Spinal cord (tissue), 10 donors: ENCODE measurements around the gene PIGC. TPM values are rescaled to one million over a fixed set of nuclear protein-coding genes. Genes with fewer than 3 reads are reported as not detected.
A peak's percentile ranks its signal among the peaks of the same experiment; 100 is the strongest.

ENCODE experiments used
- DNase-seq, 6 donors: peaks; one replicate each; pipeline versions ENCODE4 v3.0.0 to v3.0.0-alpha.2; 2013 to 2015; ENCODE audit warnings: low spot score in 6 of 6, low read depth in 4 of 6
- H3K27ac ChIP-seq: one replicate; pipeline ENCODE4 v1.5.1; 2013; ENCODE audit warnings: low read depth, low read length, control low read depth
- H3K27me3 ChIP-seq: one replicate; pipeline ENCODE4 v1.6.1; 2013; ENCODE audit warnings: low read length; ENCODE audit not compliant: control insufficient read depth, insufficient read depth
- H3K36me3 ChIP-seq: one replicate; pipeline ENCODE4 v1.6.1; 2013; ENCODE audit warnings: low read length; ENCODE audit not compliant: control insufficient read depth, insufficient read depth
- H3K4me1 ChIP-seq: one replicate; pipeline ENCODE4 v1.6.1; 2013; ENCODE audit warnings: low read length; ENCODE audit not compliant: control insufficient read depth, insufficient read depth
- H3K4me3 ChIP-seq: one replicate; pipeline ENCODE4 v1.5.1; 2013; ENCODE audit warnings: low read depth, low read length, control low read depth
- H3K9me3 ChIP-seq: one replicate; pipeline ENCODE4 v1.6.1; 2013; ENCODE audit warnings: low read length; ENCODE audit not compliant: control insufficient read depth, insufficient read depth
- WGBS: methylation state at CpG from one replicate; pipeline ENCODE4 v1.1.5; 2013; ENCODE audit warnings: missing lambda C conversion rate; ENCODE audit not compliant: insufficient coverage; 5-methylcytosine and 5-hydroxymethylcytosine counted together
- polyA plus RNA-seq, 2 donors: library from polyadenylated mRNA; unstranded; fragments of 120-200 nt; gene quantifications; one replicate each; pipeline ENCODE4 v1.2.1, GENCODE V29; 2013; ENCODE audit not compliant: insufficient read length in 2 of 2
- total RNA-seq, 2 donors: library from RNA; depleted of rRNA in 1 of 2; stranded (reverse); fragments of 120-200 nt in 1 of 2; fragments of >200 nt in 1 of 2; gene quantifications; one replicate each; pipeline versions ENCODE4 v1.2.3 to v1.2.4, GENCODE V29; 2013 to 2014
- donor health status: healthy.

PIGC gene
- total and polyA plus RNA-seq, 4 donors = 32.8 to 43.6 (median 37.1) TPM

- no peaks in the 10 kb centered on the region for H3K9me3 ChIP-seq
- no peak overlapping the region for H3K4me3 ChIP-seq
- H3K36me3 ChIP-seq = peaks cover 3% of the 10 kb centered on the region
- no peaks in the 10 kb centered on the region for H3K27me3 ChIP-seq
- no peak for DNase-seq
- H3K27ac ChIP-seq = peak overlapping the region; percentile 85
- peaks cover 7% of the 10 kb centered on the region for H3K4me1 ChIP-seq
- WGBS = no CpG with 5 or more reads among the region's 2 CpGs
Measured at GRCh38 chr1:172397633-172398032, 46.2 kb downstream of the PIGC start.

DNA sequence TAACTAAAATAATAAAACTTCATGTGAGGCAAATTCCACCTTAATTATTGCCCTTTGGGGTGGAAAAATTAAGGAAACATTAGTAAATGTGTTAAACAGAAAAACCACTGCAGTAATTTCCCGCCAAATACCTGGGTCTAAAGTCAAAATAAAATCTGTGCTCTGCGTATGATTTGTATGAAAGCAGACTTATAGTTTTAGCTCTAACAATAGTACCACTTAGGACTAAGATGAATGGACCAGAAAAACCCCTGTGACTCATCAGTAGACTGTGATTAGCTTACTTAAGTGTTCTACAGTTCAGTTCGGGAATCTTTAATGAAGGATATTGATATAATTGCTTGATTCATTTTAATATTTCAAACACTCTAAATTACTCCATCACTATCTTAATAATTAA, 46.6 kb downstream of the PIGC start:
- Histone ChIP-seq H3K27me3 (no peaks in the 10 kb centered on the region), H3K4me1 (peaks cover 7% of the 10 kb centered on the region), H3K36me3 (peaks cover 3% of the 10 kb centered on the region), H3K9me3 (no peaks in the 10 kb centered on the region), H3K4me3 (no peak overlapping the region), H3K27ac (peak overlapping the region; percentile 10)
- no CpG with 5 or more reads among the region's 3 CpGs for WGBS
- DNase-seq = peak in 1 of 6 donors; percentile 25

- Histone ChIP-seq H3K9me3 (no peaks in the 10 kb centered on the region), H3K27me3 (no peaks in the 10 kb centered on the region), H3K36me3 (peaks cover 3% of the 10 kb centered on the region), H3K4me3 (no peak overlapping the region), H3K27ac (no peak overlapping the region), H3K4me1 (peaks cover 7% of the 10 kb centered on the region)
- no CpG with 5 or more reads among the region's 3 CpGs for WGBS
- peak in 1 of 6 donors; percentile 72 for DNase-seq
Measured at GRCh38 chr1:172395576-172395975, 48.3 kb downstream of the PIGC start.

DNA sequence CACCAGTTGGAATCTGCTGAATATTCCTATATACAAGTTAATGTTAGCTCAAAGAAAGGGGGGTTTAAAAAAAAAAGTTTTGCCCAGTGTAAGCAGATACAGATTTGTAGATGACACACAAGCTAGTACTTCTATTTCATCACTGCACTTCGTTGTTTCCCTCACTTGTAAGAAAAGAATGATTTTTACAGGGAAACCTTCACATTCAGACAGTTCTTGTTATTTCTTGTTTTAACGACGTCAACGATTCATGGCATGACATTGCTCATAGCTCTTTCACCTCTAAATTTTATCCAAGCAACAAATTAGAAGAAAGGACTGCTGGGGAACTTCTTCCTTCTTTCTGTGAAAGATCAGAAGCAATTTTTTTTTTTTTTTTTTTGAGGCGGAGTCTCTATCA, 49.1 kb downstream of the PIGC start:
- 80% methylated on average over 1 of the region's 5 CpGs for WGBS
- Histone ChIP-seq H3K27me3 (no peaks in the 10 kb centered on the region), H3K4me3 (no peak overlapping the region), H3K9me3 (no peaks in the 10 kb centered on the region), H3K36me3 (peaks cover 3% of the 10 kb centered on the region), H3K4me1 (peaks cover 3% of the 10 kb centered on the region), H3K27ac (no peak overlapping the region)
- no peak for DNase-seq

- no peaks in the 10 kb centered on the region for H3K9me3 ChIP-seq
- no peak overlapping the region for H3K4me3 ChIP-seq
- WGBS = 64% methylated on average over 3 of the region's 4 CpGs
- no peaks in the 10 kb centered on the region for H3K27me3 ChIP-seq
- H3K36me3 ChIP-seq = peaks cover 3% of the 10 kb centered on the region
- peaks cover 3% of the 10 kb centered on the region for H3K4me1 ChIP-seq
- DNase-seq = no peak
- peak overlapping the region; percentile 36 for H3K27ac ChIP-seq
Measured at GRCh38 chr1:172394141-172394751, 49.6 kb downstream of the PIGC start.

DNA sequence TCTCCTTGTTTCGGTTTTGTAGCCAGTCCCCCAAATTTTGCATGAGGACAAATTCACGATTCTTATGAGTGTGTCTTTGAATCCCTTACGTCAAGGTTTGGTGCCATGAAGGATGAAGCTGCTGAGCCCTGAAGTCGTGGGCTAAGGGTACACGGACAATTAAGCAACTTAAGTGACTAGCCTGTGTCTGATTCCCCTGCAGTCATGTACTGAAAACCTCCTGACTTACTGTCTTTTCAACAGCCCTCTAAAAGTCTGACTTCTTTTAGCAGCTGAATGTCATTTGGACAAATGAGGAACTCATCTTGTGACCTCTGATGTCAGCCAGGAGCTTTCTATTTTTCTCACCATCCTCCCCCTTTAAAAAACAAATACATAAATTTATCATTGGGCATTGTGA, 50.5 kb downstream of the PIGC start:
- DNase-seq = no peak
- no peaks in the 10 kb centered on the region for H3K9me3 ChIP-seq
- 57% methylated on average over 4 of the region's 5 CpGs for WGBS
- H3K4me3 ChIP-seq = no peak overlapping the region
- peaks cover 6% of the 10 kb centered on the region for H3K36me3 ChIP-seq
- H3K4me1 ChIP-seq = peaks cover 3% of the 10 kb centered on the region
- no peak overlapping the region for H3K27ac ChIP-seq
- H3K27me3 ChIP-seq = no peaks in the 10 kb centered on the region

GRCh38 chr1:172391976-172392375, 51.9 kb downstream of the PIGC start:
- DNase-seq = no peak
- no peaks in the 10 kb centered on the region for H3K27me3 ChIP-seq
- H3K4me1 ChIP-seq = peaks cover 3% of the 10 kb centered on the region
- H3K27ac ChIP-seq = peak overlapping the region; percentile 57
- H3K36me3 ChIP-seq = peaks cover 10% of the 10 kb centered on the region
- H3K9me3 ChIP-seq = no peaks in the 10 kb centered on the region
- no CpG with 5 or more reads among the region's 1 CpG for WGBS
- no peak overlapping the region for H3K4me3 ChIP-seq

Other genes starting within 250 kb of the PIGC start
- not detected for gene C1orf105, start 23.4 kb downstream of the PIGC start, total RNA-seq
- gene C1orf105, start 23.4 kb downstream of the PIGC start, polyA plus RNA-seq = not detected
- gene SUCO, start 89.1 kb upstream of the PIGC start, total RNA-seq = 10 to 100 TPM; 43.9 to 81.0 TPM
- gene SUCO, start 89.1 kb upstream of the PIGC start, polyA plus RNA-seq = 10 to 100 TPM; 35.0 to 43.2 TPM
- gene FASLG, start 215.0 kb upstream of the PIGC start, total RNA-seq = under 1 TPM in 1 of 2 donors, not detected in 1; 0.20 TPM
- not detected for gene FASLG, start 215.0 kb upstream of the PIGC start, polyA plus RNA-seq